IMR-90 (cell line): ENCODE measurements around the gene NSUN7. TPM values are rescaled to one million over a fixed set of nuclear protein-coding genes. Genes with fewer than 3 reads are reported as not detected.

Experiments used
- ATAC-seq: fragments of 200-7000 bp; cut with Tn5 transposase; 2 replicates; pipeline ENCODE4 v1.9.1; 2020; ENCODE audit warnings: low read depth, mild to moderate bottlenecking, moderate library complexity
- BruUV-seq: library from RNA; stranded (reverse); fragments of 400-500 nt; replicated peaks from 2 replicates; lab custom pipeline; 2021; lab: Mats Ljungman, UMichigan
- CTCF ChIA-PET: fragments of 300-600 bp; formaldehyde crosslinking; extraction: SDS; loops from one replicate; lab custom pipeline; 2021; ENCODE audit warnings: antibody characterized with exemption; lab: Yijun Ruan, JAX
- POLR2A ChIA-PET: fragments of 300-600 bp; sonication (Branson Sonifier 250); formaldehyde crosslinking; loops from one replicate; lab custom pipeline; 2022; ENCODE audit warnings: antibody characterized with exemption; ENCODE audit not compliant: unreplicated experiment; lab: Charles Lee
- DNase-seq: peaks from one replicate; pipeline ENCODE4 v3.0.0; 2013
- H2AFZ ChIP-seq: replicated peaks from 2 replicates; pipeline ENCODE3; 2013; ENCODE audit warnings: low read length, mild to moderate bottlenecking; ENCODE audit not compliant: poor library complexity
- H2AK5ac ChIP-seq: 2 replicates; pipeline ENCODE4 v1.6.1; 2013; ENCODE audit warnings: low read depth, low read length, inconsistent platforms
- H2AK9ac ChIP-seq: replicated peaks from 2 replicates; pipeline ENCODE3; 2013; ENCODE audit warnings: mild to moderate bottlenecking, low read depth, low read length, moderate library complexity; ENCODE audit not compliant: poor library complexity
- H2BK120ac ChIP-seq: 2 replicates; pipeline ENCODE4 v1.6.1; 2013; ENCODE audit warnings: low read depth, low read length, inconsistent platforms
- H2BK15ac ChIP-seq: 3 replicates; pipeline ENCODE4 v1.6.1; 2013; ENCODE audit warnings: low read depth, low read length, inconsistent platforms
- H2BK20ac ChIP-seq: 2 replicates; pipeline ENCODE4 v1.6.1; 2013; ENCODE audit warnings: low read depth, mild to moderate bottlenecking, inconsistent platforms, low read length, moderate library complexity
- H2BK5ac ChIP-seq: 2 replicates; pipeline ENCODE4 v1.6.1; 2013; ENCODE audit warnings: mild to moderate bottlenecking, low read depth, low read length, inconsistent platforms; ENCODE audit not compliant: poor library complexity, severe bottlenecking
- H3K14ac ChIP-seq: replicated peaks from 2 replicates; pipeline ENCODE4 v1.6.1; 2013; ENCODE audit warnings: low read depth, low read length, inconsistent platforms
- H3K18ac ChIP-seq: 2 replicates; pipeline ENCODE4 v1.6.1; 2013; ENCODE audit warnings: low read depth, low read length, control low read depth
- H3K23ac ChIP-seq: 2 replicates; pipeline ENCODE4 v1.6.1; 2013; ENCODE audit warnings: low read depth, low read length, inconsistent platforms
- H3K27ac ChIP-seq: 2 replicates; pipeline ENCODE4 v1.5.1; 2013; ENCODE audit warnings: mild to moderate bottlenecking, control low read depth, low read length; ENCODE audit not compliant: insufficient read depth
- H3K27me3 ChIP-seq: 2 replicates; pipeline ENCODE4 v1.6.1; 2013; ENCODE audit warnings: low read length; ENCODE audit not compliant: control insufficient read depth, insufficient read depth
- H3K36me3 ChIP-seq: 2 replicates; pipeline ENCODE4 v1.6.1; 2013; ENCODE audit warnings: low read length, mixed read lengths; ENCODE audit not compliant: control insufficient read depth, insufficient read depth
- H3K4ac ChIP-seq: 2 replicates; pipeline ENCODE4 v1.6.1; 2013; ENCODE audit warnings: low read depth, low read length, inconsistent platforms
- H3K4me1 ChIP-seq: 2 replicates; pipeline ENCODE4 v1.6.1; 2013; ENCODE audit warnings: low read length, mixed read lengths; ENCODE audit not compliant: control insufficient read depth, insufficient read depth
- H3K4me2 ChIP-seq: 2 replicates; pipeline ENCODE4 v1.6.1; 2013; ENCODE audit warnings: low read depth, mild to moderate bottlenecking, control low read depth, low read length, moderate library complexity
- H3K4me3 ChIP-seq: 2 replicates; pipeline ENCODE4 v1.5.1; 2013; ENCODE audit warnings: low read depth, mild to moderate bottlenecking, control low read depth, low read length, moderate library complexity; ENCODE audit not compliant: insufficient read depth
- H3K56ac ChIP-seq: 2 replicates; pipeline ENCODE4 v1.6.1; 2013; ENCODE audit warnings: low read length, inconsistent platforms; ENCODE audit not compliant: insufficient read depth; ENCODE audit errors: extremely low read depth
- H3K79me1 ChIP-seq, 2 experiments: 2 replicates each; pipeline ENCODE4 v1.6.1; 2013; ENCODE audit warnings: low read length in 2 of 2, inconsistent platforms in 1 of 2, low read depth in 1 of 2
- H3K9ac ChIP-seq: 2 replicates; pipeline ENCODE4 v1.6.1; 2013; ENCODE audit warnings: low read depth, low read length, control low read depth
- H3K9me1 ChIP-seq: 2 replicates; pipeline ENCODE4 v1.6.1; 2013; ENCODE audit warnings: low read length, inconsistent platforms; ENCODE audit not compliant: insufficient read depth
- H3K9me3 ChIP-seq: 2 replicates; pipeline ENCODE4 v1.6.1; 2013; ENCODE audit warnings: low read length; ENCODE audit not compliant: control insufficient read depth, insufficient read depth
- H4K20me1 ChIP-seq: 2 replicates; pipeline ENCODE4 v1.6.1; 2013; ENCODE audit warnings: low read length, inconsistent platforms; ENCODE audit not compliant: insufficient read depth
- H4K5ac ChIP-seq: 2 replicates; pipeline ENCODE4 v1.6.1; 2013; ENCODE audit warnings: mild to moderate bottlenecking, low read depth, low read length, control low read depth
- H4K8ac ChIP-seq, 2 experiments: 2 replicates each; pipeline ENCODE4 v1.6.1; 2013; ENCODE audit warnings: low read depth in 2 of 2, low read length in 2 of 2, control low read depth in 1 of 2, inconsistent platforms in 1 of 2
- H4K91ac ChIP-seq: 2 replicates; pipeline ENCODE4 v1.6.1; 2013; ENCODE audit warnings: low read depth, low read length, inconsistent platforms; ENCODE audit not compliant: insufficient read depth
- BHLHE40 ChIP-seq: fragments of 150-350 bp; IDR thresholded peaks from 2 replicates; pipeline ENCODE4 v1.6.1; 2016; ENCODE audit warnings: mild to moderate bottlenecking, low read depth, low read length
- CEBPB ChIP-seq: IDR thresholded peaks from 2 replicates; pipeline ENCODE4 v1.6.1; 2012; ENCODE audit warnings: low read depth, low read length, improper control_type of control experiment
- CHD1 ChIP-seq: IDR thresholded peaks from 2 replicates; pipeline ENCODE4 v1.6.1; 2012; ENCODE audit warnings: low read depth, low read length, improper control_type of control experiment
- FOS ChIP-seq: fragments of 150-350 bp; IDR thresholded peaks from 2 replicates; pipeline ENCODE4 v1.6.1; 2016; ENCODE audit warnings: low read depth, low read length
- MAFK ChIP-seq: IDR thresholded peaks from 2 replicates; pipeline ENCODE4 v1.6.1; 2012; ENCODE audit warnings: low read depth, low read length, improper control_type of control experiment
- MAZ ChIP-seq: IDR thresholded peaks from 2 replicates; pipeline ENCODE4 v1.6.1; 2012; ENCODE audit warnings: low read depth, mild to moderate bottlenecking, low read length, improper control_type of control experiment, moderate library complexity, borderline replicate concordance
- MXI1 ChIP-seq: IDR thresholded peaks from 2 replicates; pipeline ENCODE4 v1.6.1; 2012; ENCODE audit warnings: low read depth, mild to moderate bottlenecking, low read length, moderate library complexity, borderline replicate concordance
- NFE2L2 ChIP-seq: fragments of 150-350 bp; IDR thresholded peaks from 2 replicates; pipeline ENCODE4 v1.6.1; 2016; ENCODE audit warnings: low read depth, mild to moderate bottlenecking, low read length
- POLR2A ChIP-seq: IDR thresholded peaks from 2 replicates; pipeline ENCODE4 v1.6.1; 2012; ENCODE audit warnings: mild to moderate bottlenecking, low read depth, low read length
- RAD21 ChIP-seq: IDR thresholded peaks from 2 replicates; pipeline ENCODE4 v1.6.1; 2012; ENCODE audit warnings: low read length, improper control_type of control experiment
- RCOR1 ChIP-seq: IDR thresholded peaks from 2 replicates; pipeline ENCODE4 v1.6.1; 2012; ENCODE audit warnings: mild to moderate bottlenecking, low read length, improper control_type of control experiment; ENCODE audit not compliant: insufficient replicate concordance
- RFX5 ChIP-seq: IDR thresholded peaks from 2 replicates; pipeline ENCODE4 v1.8.0; 2012; ENCODE audit warnings: low read depth, mild to moderate bottlenecking, low read length, moderate library complexity
- SMC3 ChIP-seq: fragments of 150-350 bp; IDR thresholded peaks from 2 replicates; pipeline ENCODE4 v1.6.1; 2016; ENCODE audit warnings: low read depth, mild to moderate bottlenecking, antibody characterized with exemption, low read length, moderate library complexity
- WGBS, 2 experiments: methylation state at CpG; one replicate each; pipeline versions ENCODE4 v1.1.5 to v1.1.7; 2013; ENCODE audit warnings: missing lambda C conversion rate in 2 of 2; ENCODE audit not compliant: insufficient read length in 1 of 2; ENCODE audit errors: extremely low coverage in 2 of 2; 5-methylcytosine and 5-hydroxymethylcytosine counted together
- dilution Hi-C: fragments of 300-500 bp; cut with HindIII; formaldehyde crosslinking; loops from one replicate; pipeline ENCODE4 v1.14.3; 2018; ENCODE audit warnings: low sequenced_read_pairs; ENCODE audit not compliant: unreplicated experiment
- in situ Hi-C: fragments of 300-500 bp; cut with MboI; formaldehyde crosslinking; loops from 3 replicates; pipeline ENCODE4 v1.14.3; 2019; ENCODE audit warnings: low sequenced_read_pairs, inconsistent platforms, mixed read lengths
- intact Hi-C: fragments of 100-400 bp; cut with micrococcal nuclease; formaldehyde crosslinking; loops from 2 replicates; pipeline ENCODE4 v1.10.0; 2022
- polyA plus RNA-seq, 3 experiments: library from polyadenylated mRNA; depleted of rRNA; stranded (reverse); fragments of >200 nt; gene quantifications; 2 replicates each; pipeline ENCODE4 v1.2.3, GENCODE V29; 2012; ENCODE audit warnings: low replicate concordance in 1 of 3
- total RNA-seq: library from RNA; depleted of rRNA; stranded (reverse); fragments of >200 nt; gene quantifications from 2 replicates; pipeline ENCODE4 v1.2.3, GENCODE V29; 2012
- TF ChIP-seq, protein P1 (sequence below): fragments of 150-350 bp; IDR thresholded peaks from 2 replicates; pipeline ENCODE4 v1.6.1; 2016; ENCODE audit warnings: low read depth, mild to moderate bottlenecking, low read length, moderate library complexity, borderline replicate concordance
- TF ChIP-seq, protein P2 (sequence below): fragments of 150-350 bp; IDR thresholded peaks from 2 replicates; pipeline ENCODE4 v1.6.1; 2017; ENCODE audit warnings: mild to moderate bottlenecking, antibody characterized with exemption, low read length, low read depth
- TF ChIP-seq, protein P3 (sequence below): conservative IDR thresholded peaks from 2 replicates; pipeline ENCODE4 v1.5.1; 2012; ENCODE audit warnings: mild to moderate bottlenecking, low read depth, low read length, improper control_type of control experiment

Gene NSUN7
- total and polyA plus RNA-seq, 2 of the 4 experiments (the other 2 are of a cell fraction) = not detected

DNA sequence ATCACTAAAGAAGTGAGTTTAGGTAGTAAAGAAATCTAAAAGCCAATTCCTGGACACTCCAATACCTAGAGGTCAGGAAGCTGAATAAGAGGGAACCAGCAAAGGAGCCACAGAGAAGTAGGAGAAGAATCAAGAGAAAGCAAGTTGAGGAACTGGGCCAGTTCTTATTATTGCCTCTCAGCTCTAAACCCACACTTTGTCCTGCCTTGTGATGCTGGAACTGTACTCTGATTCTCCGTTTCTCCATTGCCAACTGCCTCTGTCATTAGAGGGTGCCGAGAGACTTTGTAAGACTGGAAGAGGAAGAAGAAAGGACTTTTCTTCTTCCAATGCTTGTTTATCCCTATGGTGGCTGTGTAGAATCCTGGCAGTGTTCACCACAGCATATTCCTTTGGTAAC, 38.6 kb downstream of the NSUN7 start:
- dilution Hi-C loops (no loop called here), intact Hi-C loops (no loop called here), in situ Hi-C loops (no loop called here)
- ATAC-seq (no peak), DNase-seq (no peak)
- Histone ChIP-seq H4K5ac (no peak overlapping the region), H3K9ac (no peak overlapping the region), H3K27ac (no peak overlapping the region), H3K4me3 (no peak overlapping the region), H4K8ac (no peak overlapping the region), H2BK5ac (no peak overlapping the region), H3K9me1 (no peaks in the 10 kb centered on the region), H2AK9ac (no peak overlapping the region), H3K27me3 (peaks cover 10% of the 10 kb centered on the region), H2AK5ac (no peak overlapping the region), H3K36me3 (no peaks in the 10 kb centered on the region), H3K79me1 (no peaks in the 10 kb centered on the region), H3K18ac (no peak overlapping the region), H3K14ac (no peak overlapping the region), H3K4ac (no peak overlapping the region), H2BK120ac (no peak overlapping the region), H2BK15ac (no peak overlapping the region), H3K4me1 (no peaks in the 10 kb centered on the region), H3K9me3 (no peaks in the 10 kb centered on the region), H2AFZ (no peak overlapping the region), H4K91ac (no peak overlapping the region), H3K4me2 (no peak overlapping the region), H4K20me1 (no peaks in the 10 kb centered on the region), H2BK20ac (no peak overlapping the region), H3K23ac (no peak overlapping the region), H3K56ac (no peak overlapping the region)
- TF ChIP-seq SMC3 (no peak), FOS (no peak), MXI1 (no peak), BHLHE40 (no peak), RFX5 (no peak), RAD21 (no peak), NFE2L2 (no peak), MAZ (no peak), CHD1 (no peak), POLR2A (no peak), MAFK (no peak), RCOR1 (no peak), CEBPB (no peak)
- TF ChIP-seq, protein P1, sequence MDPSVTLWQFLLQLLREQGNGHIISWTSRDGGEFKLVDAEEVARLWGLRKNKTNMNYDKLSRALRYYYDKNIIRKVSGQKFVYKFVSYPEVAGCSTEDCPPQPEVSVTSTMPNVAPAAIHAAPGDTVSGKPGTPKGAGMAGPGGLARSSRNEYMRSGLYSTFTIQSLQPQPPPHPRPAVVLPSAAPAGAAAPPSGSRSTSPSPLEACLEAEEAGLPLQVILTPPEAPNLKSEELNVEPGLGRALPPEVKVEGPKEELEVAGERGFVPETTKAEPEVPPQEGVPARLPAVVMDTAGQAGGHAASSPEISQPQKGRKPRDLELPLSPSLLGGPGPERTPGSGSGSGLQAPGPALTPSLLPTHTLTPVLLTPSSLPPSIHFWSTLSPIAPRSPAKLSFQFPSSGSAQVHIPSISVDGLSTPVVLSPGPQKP = no peak
- TF ChIP-seq, protein P2, sequence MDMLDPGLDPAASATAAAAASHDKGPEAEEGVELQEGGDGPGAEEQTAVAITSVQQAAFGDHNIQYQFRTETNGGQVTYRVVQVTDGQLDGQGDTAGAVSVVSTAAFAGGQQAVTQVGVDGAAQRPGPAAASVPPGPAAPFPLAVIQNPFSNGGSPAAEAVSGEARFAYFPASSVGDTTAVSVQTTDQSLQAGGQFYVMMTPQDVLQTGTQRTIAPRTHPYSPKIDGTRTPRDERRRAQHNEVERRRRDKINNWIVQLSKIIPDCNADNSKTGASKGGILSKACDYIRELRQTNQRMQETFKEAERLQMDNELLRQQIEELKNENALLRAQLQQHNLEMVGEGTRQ = no peak
- TF ChIP-seq, protein P3, sequence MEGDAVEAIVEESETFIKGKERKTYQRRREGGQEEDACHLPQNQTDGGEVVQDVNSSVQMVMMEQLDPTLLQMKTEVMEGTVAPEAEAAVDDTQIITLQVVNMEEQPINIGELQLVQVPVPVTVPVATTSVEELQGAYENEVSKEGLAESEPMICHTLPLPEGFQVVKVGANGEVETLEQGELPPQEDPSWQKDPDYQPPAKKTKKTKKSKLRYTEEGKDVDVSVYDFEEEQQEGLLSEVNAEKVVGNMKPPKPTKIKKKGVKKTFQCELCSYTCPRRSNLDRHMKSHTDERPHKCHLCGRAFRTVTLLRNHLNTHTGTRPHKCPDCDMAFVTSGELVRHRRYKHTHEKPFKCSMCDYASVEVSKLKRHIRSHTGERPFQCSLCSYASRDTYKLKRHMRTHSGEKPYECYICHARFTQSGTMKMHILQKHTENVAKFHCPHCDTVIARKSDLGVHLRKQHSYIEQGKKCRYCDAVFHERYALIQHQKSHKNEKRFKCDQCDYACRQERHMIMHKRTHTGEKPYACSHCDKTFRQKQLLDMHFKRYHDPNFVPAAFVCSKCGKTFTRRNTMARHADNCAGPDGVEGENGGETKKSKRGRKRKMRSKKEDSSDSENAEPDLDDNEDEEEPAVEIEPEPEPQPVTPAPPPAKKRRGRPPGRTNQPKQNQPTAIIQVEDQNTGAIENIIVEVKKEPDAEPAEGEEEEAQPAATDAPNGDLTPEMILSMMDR = no peak
- no CpG with 5 or more reads among the region's 2 CpGs for WGBS, 2 experiments
- ChIA-PET CTCF (no interaction called here), POLR2A (no interaction called here)
- BruUV-seq = no TSS peak
